HepG2 (cell line): ENCODE results near the gene JHY.

Source experiments
- NR2F6 ChIP-seq, 2 experiments: IDR thresholded peaks; 2 replicates each; pipeline ENCODE4 v1.6.1; 2016; ENCODE audit warnings: antibody characterized with exemption in 1 of 2, mild to moderate bottlenecking in 1 of 2
- PRPF4 ChIP-seq: fragments of 200-400 bp; formaldehyde crosslinking; IDR thresholded peaks from 2 replicates; pipeline ENCODE4 v1.6.1; 2016; ENCODE audit warnings: low read length, low read depth; ENCODE audit not compliant: poor library complexity, severe bottlenecking
- RFX5 ChIP-seq: IDR thresholded peaks from 2 replicates; pipeline ENCODE4 v1.6.1; 2011; ENCODE audit warnings: low read depth, low read length, improper control_type of control experiment
- TCF7L2 ChIP-seq: IDR thresholded peaks from 2 replicates; pipeline ENCODE4 v1.6.1; 2011; ENCODE audit warnings: mild to moderate bottlenecking, low read depth, low read length, moderate library complexity
- ZNF879 ChIP-seq: sonication (generic); formaldehyde crosslinking; IDR thresholded peaks from 2 replicates; pipeline ENCODE4 v1.8.1; 2023; ENCODE audit warnings: missing genetic modification reagents

DNA sequence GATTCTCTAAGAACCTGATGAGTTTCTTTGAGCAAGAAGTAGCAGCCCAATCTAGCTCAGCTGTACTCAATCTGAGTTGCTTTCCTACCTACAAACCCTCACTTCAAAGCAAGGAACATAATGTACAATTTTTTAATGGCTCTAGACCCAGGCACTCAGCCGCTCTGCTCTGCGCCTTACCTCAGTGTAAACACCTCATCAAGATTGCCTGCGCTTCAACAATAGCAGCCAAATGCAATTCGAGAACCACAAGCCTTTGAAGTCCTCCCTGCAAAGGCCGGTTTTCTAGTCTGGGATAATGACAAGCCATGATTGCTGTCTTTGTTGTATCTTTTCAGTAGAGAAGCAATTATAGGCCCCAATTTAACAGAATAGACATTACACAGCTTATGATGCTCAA is 38.0 kb downstream of the JHY start:
- TF ChIP-seq RFX5 (no peak), ZNF879 (CRISPR knock-in tag) (no peak), TCF7L2 (no peak), NR2F6 (IDR thresholded peaks at IDR 0.05) (no peak), NR2F6 (CRISPR knock-in tag; IDR thresholded peaks at IDR 0.05) (no peak), PRPF4 (no peak)
